Dedifferentiated amniotic fluid mesenchymal stem cell (primary cell): ENCODE data around the gene RFPL3.
"Not testable (repeated sequence)": the region's sequence is repeated elsewhere in the genome, so short reads cannot be mapped to it uniquely, and the experiment has no call there.

Experiments
- DNase-seq: peaks from one replicate; pipeline ENCODE4 v3.0.0-alpha.2; 2016; ENCODE audit errors: extremely low spot score

The RFPL3 gene

GRCh38 chr22:32353840-32354239 lies 3.8 kb upstream of the RFPL3 start:
- DNase-seq: no peak

- no peak for DNase-seq
These were observed 3.0 kb upstream of the RFPL3 start for GRCh38 chr22:32354360-32355351.

GRCh38 chr22:32355760-32356159 lies 1.9 kb upstream of the RFPL3 start:
- no peak for DNase-seq

GRCh38 chr22:32360096-32360495 lies 2.4 kb downstream of the RFPL3 start:
- not testable (repeated sequence) for DNase-seq

GRCh38 chr22:32361257-32361656 lies 3.6 kb downstream of the RFPL3 start:
- DNase-seq: no peak

GRCh38 chr22:32364210-32364609 lies 6.5 kb downstream of the RFPL3 start:
- no peak for DNase-seq

- no peak for DNase-seq
These were observed 18.2 kb downstream of the RFPL3 start for GRCh38 chr22:32375678-32376450.

GRCh38 chr22:32376681-32377080 lies 19.0 kb downstream of the RFPL3 start:
- DNase-seq: no peak

- DNase-seq: no peak
These were observed 21.1 kb downstream of the RFPL3 start for GRCh38 chr22:32378707-32379272.

- no peak for DNase-seq
These were observed 23.3 kb downstream of the RFPL3 start for GRCh38 chr22:32380991-32381390.

GRCh38 chr22:32385681-32386080 lies 28.0 kb downstream of the RFPL3 start:
- no peak for DNase-seq

GRCh38 chr22:32389685-32390084 lies 32.0 kb downstream of the RFPL3 start:
- no peak for DNase-seq

GRCh38 chr22:32395107-32395506 lies 37.4 kb downstream of the RFPL3 start:
- no peak for DNase-seq

- no peak for DNase-seq
These were observed 38.6 kb downstream of the RFPL3 start for GRCh38 chr22:32396255-32396654.

GRCh38 chr22:32396746-32397145 lies 39.1 kb downstream of the RFPL3 start:
- DNase-seq: no peak

GRCh38 chr22:32401486-32401885 lies 43.8 kb downstream of the RFPL3 start:
- no peak for DNase-seq

- no peak for DNase-seq
These were observed 46.4 kb downstream of the RFPL3 start for GRCh38 chr22:32404021-32404420.

- no peak for DNase-seq
These were observed 49.6 kb downstream of the RFPL3 start for GRCh38 chr22:32407312-32407711.

- no peak for DNase-seq
These were observed 50.3 kb downstream of the RFPL3 start for GRCh38 chr22:32407936-32408335.

- no peak for DNase-seq
These were observed 52.3 kb downstream of the RFPL3 start for GRCh38 chr22:32409977-32410376.

GRCh38 chr22:32410459-32410858 lies 52.8 kb downstream of the RFPL3 start:
- DNase-seq: no peak
